ENCODE data around the gene THSD8. TPM values are rescaled to one million over a fixed set of nuclear protein-coding genes. Genes with fewer than 3 reads are reported as not detected.
"Not testable (repeated sequence)": the region's sequence is repeated elsewhere in the genome, so short reads cannot be mapped to it uniquely, and the experiment has no call there.

The THSD8 gene
- total RNA-seq, 1 experiment from 2014 or later, result 14.5 TPM

DNA sequence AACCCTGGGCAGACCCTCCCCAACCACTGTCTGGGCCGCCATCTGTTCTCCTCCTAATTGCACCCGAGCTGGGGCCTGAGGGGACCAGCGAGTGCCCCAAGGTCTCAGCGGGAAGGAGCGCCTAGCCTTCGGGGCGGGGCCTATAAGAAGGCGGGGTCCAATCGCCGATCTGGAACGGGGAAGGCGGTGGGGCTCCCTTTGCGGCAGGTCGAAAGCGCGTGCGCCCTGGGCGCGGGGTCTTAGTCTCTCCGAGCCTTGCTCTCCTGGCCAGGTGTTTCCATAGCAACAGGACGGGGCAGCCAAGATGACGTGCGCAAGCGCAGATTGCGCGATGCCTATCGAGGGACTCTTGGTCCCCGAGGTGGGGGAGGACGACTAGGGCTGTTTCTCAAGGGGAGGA is 39.2 kb downstream of the THSD8 start:
- H3K4me3 Mint-ChIP-seq (ENCODE audit: unreplicated experiment), result no peak overlapping the region
- intact Hi-C loops (cut with micrococcal nuclease), result no loop called here

DNA sequence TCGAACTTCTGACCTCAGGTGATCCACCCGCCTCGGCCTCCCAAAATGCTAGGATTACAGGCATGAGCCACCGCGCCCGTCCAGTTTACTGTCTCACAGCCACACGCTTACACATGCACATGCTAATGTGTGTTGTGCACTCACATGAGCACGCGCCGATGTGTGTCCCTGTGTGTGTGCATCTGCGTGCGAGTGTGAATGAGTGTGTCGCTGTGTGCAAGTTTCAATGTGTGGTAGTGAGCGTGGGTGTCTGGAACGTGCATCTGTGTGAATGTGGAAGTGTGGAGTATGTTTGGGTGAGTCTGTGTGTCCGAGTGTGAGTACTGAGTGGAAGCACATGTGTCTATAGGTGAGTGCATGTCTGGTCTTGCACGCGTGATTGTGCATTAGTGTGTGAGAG is 40.6 kb downstream of the THSD8 start:
- H3K9me3 Mint-ChIP-seq (ENCODE audit: unreplicated experiment), result no peaks in the 10 kb centered on the region
- H3K36me3 Mint-ChIP-seq (ENCODE audit: insufficient read depth, unreplicated experiment), result no peaks in the 10 kb centered on the region
- CTCF ChIA-PET, result no interaction called here
- no peak overlapping the region for H3K27ac Mint-ChIP-seq (ENCODE audit: low read depth, unreplicated experiment)
- H3K27me3 Mint-ChIP-seq (ENCODE audit: insufficient read depth, unreplicated experiment), result peaks cover 14% of the 10 kb centered on the region
- no TSS peak for BruUV-seq (replicated peaks)
- TF ChIP-seq, protein P1, sequence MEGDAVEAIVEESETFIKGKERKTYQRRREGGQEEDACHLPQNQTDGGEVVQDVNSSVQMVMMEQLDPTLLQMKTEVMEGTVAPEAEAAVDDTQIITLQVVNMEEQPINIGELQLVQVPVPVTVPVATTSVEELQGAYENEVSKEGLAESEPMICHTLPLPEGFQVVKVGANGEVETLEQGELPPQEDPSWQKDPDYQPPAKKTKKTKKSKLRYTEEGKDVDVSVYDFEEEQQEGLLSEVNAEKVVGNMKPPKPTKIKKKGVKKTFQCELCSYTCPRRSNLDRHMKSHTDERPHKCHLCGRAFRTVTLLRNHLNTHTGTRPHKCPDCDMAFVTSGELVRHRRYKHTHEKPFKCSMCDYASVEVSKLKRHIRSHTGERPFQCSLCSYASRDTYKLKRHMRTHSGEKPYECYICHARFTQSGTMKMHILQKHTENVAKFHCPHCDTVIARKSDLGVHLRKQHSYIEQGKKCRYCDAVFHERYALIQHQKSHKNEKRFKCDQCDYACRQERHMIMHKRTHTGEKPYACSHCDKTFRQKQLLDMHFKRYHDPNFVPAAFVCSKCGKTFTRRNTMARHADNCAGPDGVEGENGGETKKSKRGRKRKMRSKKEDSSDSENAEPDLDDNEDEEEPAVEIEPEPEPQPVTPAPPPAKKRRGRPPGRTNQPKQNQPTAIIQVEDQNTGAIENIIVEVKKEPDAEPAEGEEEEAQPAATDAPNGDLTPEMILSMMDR (IDR thresholded peaks at IDR 0.05; ENCODE audit: unreplicated experiment), result no peak
- H3K4me3 Mint-ChIP-seq (ENCODE audit: unreplicated experiment), result no peak overlapping the region
- POLR2A ChIA-PET, result no interaction called here
- peaks cover 13% of the 10 kb centered on the region for H3K4me1 Mint-ChIP-seq (ENCODE audit: insufficient read depth, unreplicated experiment)
- no peak for DNase-seq (ENCODE audit: unreplicated experiment)
- intact Hi-C loops (cut with micrococcal nuclease), result no loop called here

More for the DNA sequence above, 39.2 kb downstream of the THSD8 start:
- peaks cover 14% of the 10 kb centered on the region for H3K27me3 Mint-ChIP-seq (ENCODE audit: insufficient read depth, unreplicated experiment)
- no peak for DNase-seq (ENCODE audit: unreplicated experiment)
- H3K9me3 Mint-ChIP-seq (ENCODE audit: unreplicated experiment), result no peaks in the 10 kb centered on the region
- peaks cover 22% of the 10 kb centered on the region for H3K4me1 Mint-ChIP-seq (ENCODE audit: insufficient read depth, unreplicated experiment)
- TF ChIP-seq, protein P1 (IDR thresholded peaks at IDR 0.05; ENCODE audit: unreplicated experiment), result no peak
- no TSS peak for BruUV-seq (replicated peaks)
- H3K36me3 Mint-ChIP-seq (ENCODE audit: insufficient read depth, unreplicated experiment), result no peaks in the 10 kb centered on the region
- ChIA-PET CTCF (interaction anchor here (0.6 kb wide), 1 partner anchor 166 kb away, joined by 4 read pairs; no protein-coding TSS in a partner anchor), POLR2A (no interaction called here)
- no peak overlapping the region for H3K27ac Mint-ChIP-seq (ENCODE audit: low read depth, unreplicated experiment)

DNA sequence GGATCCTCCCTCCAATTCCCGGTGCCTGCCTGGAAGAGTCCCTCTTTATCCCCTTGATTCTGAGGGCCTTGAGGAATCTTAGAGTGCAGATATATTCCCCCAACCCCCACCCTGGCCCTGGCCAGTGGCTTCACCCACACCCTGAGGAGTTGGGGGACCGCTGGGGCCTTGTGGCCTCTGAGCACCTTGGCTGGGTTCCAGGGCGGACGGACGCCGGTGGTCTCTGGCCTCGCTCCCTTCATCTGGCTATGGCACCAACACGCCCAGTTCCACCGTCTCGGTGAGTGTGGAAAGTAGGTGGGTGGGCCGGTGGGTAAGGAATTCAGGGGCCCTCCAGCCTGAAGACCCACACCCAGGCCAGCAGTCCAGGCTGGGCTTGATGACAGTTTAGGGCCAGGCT is 41.5 kb downstream of the THSD8 start:
- ChIA-PET CTCF (no interaction called here), POLR2A (interaction anchor here (0.6 kb wide), 2 partner anchors 8 to 104 kb away, joined by 4 read pairs; no protein-coding TSS in a partner anchor)
- Mint-ChIP-seq H3K4me3 (ENCODE audit: unreplicated experiment) (no peak overlapping the region), H3K27me3 (ENCODE audit: insufficient read depth, unreplicated experiment) (peaks cover 14% of the 10 kb centered on the region), H3K9me3 (ENCODE audit: unreplicated experiment) (no peaks in the 10 kb centered on the region), H3K4me1 (ENCODE audit: insufficient read depth, unreplicated experiment) (peaks cover 11% of the 10 kb centered on the region), H3K36me3 (ENCODE audit: insufficient read depth, unreplicated experiment) (no peaks in the 10 kb centered on the region), H3K27ac (ENCODE audit: low read depth, unreplicated experiment) (no peak overlapping the region)
- TF ChIP-seq, protein P1 (IDR thresholded peaks at IDR 0.05; ENCODE audit: unreplicated experiment), result no peak
- no TSS peak for BruUV-seq (replicated peaks)
- intact Hi-C loops (cut with micrococcal nuclease), result no loop called here
- no peak for DNase-seq (ENCODE audit: unreplicated experiment)

- BruUV-seq (replicated peaks), result no TSS peak
- POLR2A ChIA-PET, result interaction anchor here (0.6 kb wide), 3 partner anchors 9 to 1163 kb away, joined by 3 to 4 read pairs (median 4); no protein-coding TSS in a partner anchor
- Mint-ChIP-seq H3K9me3 (ENCODE audit: unreplicated experiment) (no peaks in the 10 kb centered on the region), H3K36me3 (ENCODE audit: insufficient read depth, unreplicated experiment) (no peaks in the 10 kb centered on the region), H3K4me3 (ENCODE audit: unreplicated experiment) (no peak overlapping the region), H3K27me3 (ENCODE audit: insufficient read depth, unreplicated experiment) (peaks cover 9% of the 10 kb centered on the region), H3K27ac (ENCODE audit: low read depth, unreplicated experiment) (no peak overlapping the region), H3K4me1 (ENCODE audit: insufficient read depth, unreplicated experiment) (peaks cover 9% of the 10 kb centered on the region)
- DNase-seq (ENCODE audit: unreplicated experiment), result no peak
- TF ChIP-seq, protein P1 (IDR thresholded peaks at IDR 0.05; ENCODE audit: unreplicated experiment), result no peak
- CTCF ChIA-PET, result interaction anchor here (1.0 to 1.5 kb wide), 2 partner anchors 48 to 53 kb away, joined by 3 to 6 read pairs; partner anchors contain the start of gene JUNB
- intact Hi-C loops (cut with micrococcal nuclease), result no loop called here
Observed at GRCh38 chr19:12843999-12844732, 42.3 kb downstream of the THSD8 start.

DNA sequence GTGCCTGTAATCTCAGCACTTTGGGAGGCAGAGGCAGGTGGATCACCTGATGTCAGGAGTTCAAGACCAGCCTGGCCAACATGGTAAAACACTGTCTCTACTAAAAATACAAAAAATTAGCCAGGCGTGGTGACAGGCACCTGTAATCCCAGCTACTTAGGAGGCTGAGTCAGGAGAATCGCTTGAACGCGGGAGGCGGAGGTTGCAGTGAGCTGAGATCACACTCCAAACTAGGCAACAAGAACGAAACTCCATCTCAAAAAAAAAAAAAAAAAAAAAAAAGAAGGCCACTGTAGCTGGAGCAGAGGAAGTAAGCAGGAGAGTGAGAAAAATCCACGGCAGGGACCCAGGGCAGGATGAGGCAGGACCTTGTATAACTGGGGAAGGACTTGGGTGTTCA is 44.7 kb downstream of the THSD8 start:
- not testable (repeated sequence) for H3K27me3 Mint-ChIP-seq (ENCODE audit: insufficient read depth, unreplicated experiment); BruUV-seq (replicated peaks); H3K9me3 Mint-ChIP-seq (ENCODE audit: unreplicated experiment); H3K4me3 Mint-ChIP-seq (ENCODE audit: unreplicated experiment); H3K27ac Mint-ChIP-seq (ENCODE audit: low read depth, unreplicated experiment); H3K36me3 Mint-ChIP-seq (ENCODE audit: insufficient read depth, unreplicated experiment); H3K4me1 Mint-ChIP-seq (ENCODE audit: insufficient read depth, unreplicated experiment); DNase-seq (ENCODE audit: unreplicated experiment)
- POLR2A ChIA-PET, result interaction anchor here (0.5 to 2.9 kb wide), 5 partner anchors 8 to 124 kb away, joined by 3 to 17 read pairs (median 5); partner anchors contain the start of genes DNASE2 and JUNB
- CTCF ChIA-PET, result interaction anchor here (0.6 to 4.5 kb wide), 37 partner anchors 10 to 396 kb away, joined by 3 to 54 read pairs (median 7); partner anchors contain the start of genes DNASE2, GET3, PRDX2 and RNASEH2A
- intact Hi-C loops (cut with micrococcal nuclease), result loop anchor here (1.0 to 5.0 kb wide), 5 partner anchors 50 to 282 kb away; partner anchors contain the start of gene HOOK2
